ENCODE data around the gene MSH3.

- TF ChIP-seq CTCF (IDR thresholded peaks at IDR 0.05; ENCODE audit: insufficient read depth, low read depth, low read length) = no peak
- TF ChIP-seq EZH2 (IDR thresholded peaks at IDR 0.05; ENCODE audit: insufficient read depth, low read length) = no peak
Observed at GRCh38 chr5:80854583-80854982, 200.1 kb downstream of the MSH3 start.
